ENCODE results near the gene DNAJB13. TPM values are rescaled to one million over a fixed set of nuclear protein-coding genes. Genes with fewer than 3 reads are reported as not detected.

The DNAJB13 gene
- total and polyA plus RNA-seq, 2 experiments from 2014 or later: 0.41 TPM; not detected in 1

DNA sequence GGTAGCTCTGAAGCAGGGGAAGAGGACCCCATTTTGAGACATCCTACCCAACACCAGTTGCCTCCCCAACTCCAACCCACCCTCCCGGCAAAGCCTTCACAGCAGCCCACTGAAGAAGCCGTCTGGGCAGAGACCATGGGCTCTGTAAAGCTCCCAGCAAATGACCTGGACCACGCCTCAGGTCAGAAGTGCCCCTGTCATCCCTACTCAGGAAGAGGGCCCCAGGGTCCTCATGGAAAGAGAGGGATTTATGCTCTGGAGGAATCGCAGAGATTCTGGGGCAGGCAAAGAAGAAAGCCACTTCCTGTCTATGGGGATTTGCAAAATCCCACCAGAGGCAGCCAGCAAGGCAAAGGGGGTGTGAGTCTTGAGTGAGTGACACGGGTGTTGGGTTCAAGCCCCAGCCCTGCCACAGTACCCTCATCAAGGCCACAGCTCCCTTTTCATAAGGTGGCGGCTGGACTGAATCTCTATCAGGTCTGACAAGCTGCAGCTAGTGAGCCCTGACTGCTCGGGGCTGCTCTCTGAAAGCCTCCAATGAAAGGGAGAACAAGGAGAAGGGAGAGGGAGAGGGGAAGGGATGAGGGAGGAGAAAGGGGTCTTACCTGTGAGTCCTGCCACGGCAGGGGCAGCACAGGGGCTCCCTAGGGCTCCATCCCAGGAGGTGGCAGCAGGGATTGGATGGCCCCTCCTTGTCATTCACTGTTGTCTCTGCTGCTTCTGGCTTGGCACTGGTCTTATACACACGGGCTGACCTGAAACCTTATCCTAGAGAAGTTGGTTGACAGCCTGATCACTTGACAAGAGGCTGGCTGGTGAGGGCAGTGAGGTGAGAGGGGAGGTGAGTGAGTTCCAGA, 57.8 kb downstream of the DNAJB13 start, which contains the start of gene UCP3:
UCP3 (minus strand) TSS at position 713 of the 857 bp plus-strand sequence. CDS start 2,043 bp downstream, outside the sequence.
- Histone ChIP-seq H3K27me3 (replicated peaks; ENCODE audit: insufficient read depth) (no peaks in the 10 kb centered on the region), H3K36me3 (ENCODE audit: low read depth) (no peaks in the 10 kb centered on the region), H3K4me2 (ENCODE audit: unreplicated experiment) (no peak within 1 kb of the TSS), H3K9ac (no peak within 1 kb of the TSS), H2AFZ (no peak within 1 kb of the TSS), H3K9me2 (ENCODE audit: insufficient read depth) (no peaks in the 10 kb centered on the region), H3K4me3 (no peak within 1 kb of the TSS), H3K27ac (no peak within 1 kb of the TSS), H3F3A (ENCODE audit: insufficient read depth) (no peaks in the 10 kb centered on the region), H3K79me2 (ENCODE audit: insufficient read depth) (no peaks in the 10 kb centered on the region), H3K9me3 (ENCODE audit: low read depth) (no peaks in the 10 kb centered on the region), H4K20me1 (ENCODE audit: insufficient read depth) (no peaks in the 10 kb centered on the region), H3K4me1 (ENCODE audit: insufficient read depth) (no peaks in the 10 kb centered on the region)
- DNase-seq: no peak
- in situ Hi-C loops (cut with MboI): no loop called here
- WGBS, 2 experiments (ENCODE audit: low coverage in 1 of 2, low lambda C conversion rate in 2 of 2, missing lambda C conversion rate in 2 of 2): 61 to 64% methylated on average over 9 of the region's 9 CpGs
- TF ChIP-seq EZH2 (IDR thresholded peaks at IDR 0.05; ENCODE audit: insufficient read depth, poor library complexity, severe bottlenecking) (no peak), EZH2phosphoT487 (IDR thresholded peaks at IDR 0.05; ENCODE audit: insufficient read depth, low read depth) (no peak)

DNA sequence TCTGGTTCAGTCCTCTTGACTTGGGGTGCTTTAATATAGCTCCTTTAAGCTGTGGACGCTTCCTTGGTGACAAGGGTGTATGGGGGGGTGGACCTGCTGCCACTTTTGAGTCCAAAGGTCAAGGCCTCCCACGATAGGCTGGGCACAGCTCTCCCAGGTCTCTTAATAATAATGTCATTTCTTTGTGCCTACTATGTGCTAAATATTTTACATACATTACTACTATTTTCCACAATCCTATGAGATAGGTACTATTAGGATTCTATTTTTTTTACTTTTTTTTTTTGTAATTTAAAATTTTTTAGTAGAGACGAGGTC, 58.4 kb downstream of the DNAJB13 start:
- no peak overlapping the region for H3K27ac ChIP-seq
- in situ Hi-C loops (cut with MboI): no loop called here
- no peaks in the 10 kb centered on the region for H3K79me2 ChIP-seq (ENCODE audit: insufficient read depth)
- H3F3A ChIP-seq (ENCODE audit: insufficient read depth): no peaks in the 10 kb centered on the region
- no peak for DNase-seq
- H3K4me2 ChIP-seq (ENCODE audit: unreplicated experiment): no peak overlapping the region
- H3K4me3 ChIP-seq: no peak overlapping the region
- no peaks in the 10 kb centered on the region for H3K9me2 ChIP-seq (ENCODE audit: insufficient read depth)
- 83 to 94% methylated on average over 3 of the region's 3 CpGs for WGBS, 2 experiments (ENCODE audit: low coverage in 1 of 2, low lambda C conversion rate in 2 of 2, missing lambda C conversion rate in 2 of 2)
- H3K27me3 ChIP-seq (replicated peaks; ENCODE audit: insufficient read depth): no peaks in the 10 kb centered on the region
- no peak overlapping the region for H3K9ac ChIP-seq
- no peaks in the 10 kb centered on the region for H3K9me3 ChIP-seq (ENCODE audit: low read depth)
- TF ChIP-seq EZH2phosphoT487 (IDR thresholded peaks at IDR 0.05; ENCODE audit: insufficient read depth, low read depth): no peak
- H3K36me3 ChIP-seq (ENCODE audit: low read depth): no peaks in the 10 kb centered on the region
- H4K20me1 ChIP-seq (ENCODE audit: insufficient read depth): no peaks in the 10 kb centered on the region
- H2AFZ ChIP-seq: no peak overlapping the region
- no peaks in the 10 kb centered on the region for H3K4me1 ChIP-seq (ENCODE audit: insufficient read depth)

- Histone ChIP-seq H3K9me2 (ENCODE audit: insufficient read depth) (no peaks in the 10 kb centered on the region), H3F3A (ENCODE audit: insufficient read depth) (no peaks in the 10 kb centered on the region), H3K9ac (no peak overlapping the region), H3K4me1 (ENCODE audit: insufficient read depth) (no peaks in the 10 kb centered on the region), H3K36me3 (ENCODE audit: low read depth) (no peaks in the 10 kb centered on the region), H2AFZ (no peak overlapping the region), H3K9me3 (ENCODE audit: low read depth) (no peaks in the 10 kb centered on the region), H4K20me1 (ENCODE audit: insufficient read depth) (no peaks in the 10 kb centered on the region), H3K79me2 (ENCODE audit: insufficient read depth) (no peaks in the 10 kb centered on the region), H3K27ac (no peak overlapping the region), H3K4me2 (ENCODE audit: unreplicated experiment) (no peak overlapping the region), H3K4me3 (no peak overlapping the region), H3K27me3 (replicated peaks; ENCODE audit: insufficient read depth) (no peaks in the 10 kb centered on the region)
- no peak for TF ChIP-seq EZH2 (IDR thresholded peaks at IDR 0.05; ENCODE audit: insufficient read depth, poor library complexity, severe bottlenecking)
- TF ChIP-seq EZH2phosphoT487 (IDR thresholded peaks at IDR 0.05; ENCODE audit: insufficient read depth, low read depth): no peak
- WGBS, 2 experiments (ENCODE audit: low coverage in 1 of 2, low lambda C conversion rate in 2 of 2, missing lambda C conversion rate in 2 of 2): 87 to 92% methylated on average over 5 of the region's 5 CpGs
- DNase-seq: no peak
- in situ Hi-C loops (cut with MboI): no loop called here
Measured at GRCh38 chr11:74009675-74010305, 59.0 kb downstream of the DNAJB13 start.

DNA sequence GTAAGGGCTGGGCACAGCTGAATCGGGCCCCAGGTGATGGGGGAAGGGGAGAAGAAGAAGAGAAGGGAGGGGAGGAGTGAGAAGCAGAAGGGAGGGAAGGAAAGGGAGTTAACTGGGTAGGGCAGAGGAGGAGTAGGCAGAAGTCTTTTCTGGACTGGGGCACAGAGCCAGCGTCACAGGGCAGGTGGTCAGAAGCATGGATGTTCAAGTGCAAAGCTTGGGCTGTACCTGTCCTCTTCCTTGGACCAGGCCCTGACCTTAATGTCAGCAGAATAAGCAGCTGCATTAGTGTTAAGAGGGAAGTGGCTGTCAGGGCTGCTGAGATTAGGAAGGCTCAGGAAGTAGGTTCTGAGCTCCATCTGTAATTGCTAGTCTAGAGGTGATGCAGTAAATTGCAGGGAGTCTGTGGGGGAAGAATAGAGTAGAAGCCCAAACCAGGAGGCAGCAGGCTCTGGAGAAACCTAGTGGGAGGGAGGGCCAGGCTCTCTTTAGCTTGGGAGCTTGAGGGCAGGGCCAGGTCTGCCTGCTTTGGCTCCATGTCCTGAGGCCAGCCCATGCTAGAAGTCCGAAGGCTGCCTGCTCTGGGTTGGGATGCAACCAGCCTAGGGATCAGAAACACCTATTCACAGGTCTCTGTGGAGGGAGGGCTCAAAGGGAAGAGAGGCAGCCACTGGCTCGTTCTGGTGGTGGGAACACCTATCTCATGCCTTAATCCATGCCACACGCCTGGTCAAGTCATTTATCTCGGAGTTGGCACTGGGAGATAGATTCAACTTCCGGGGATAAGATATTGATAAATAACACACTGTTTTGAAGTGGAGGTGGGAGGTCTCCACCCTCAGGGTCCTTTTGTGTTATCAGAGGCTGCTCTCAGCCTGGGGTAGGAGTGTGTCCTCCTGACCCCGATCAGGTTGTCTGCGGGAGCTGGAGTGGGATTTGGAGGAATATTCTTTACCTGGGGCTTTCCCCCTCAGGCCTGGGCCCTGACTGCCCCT, 59.8 kb downstream of the DNAJB13 start:
- Histone ChIP-seq H4K20me1 (ENCODE audit: insufficient read depth) (no peaks in the 10 kb centered on the region), H3F3A (ENCODE audit: insufficient read depth) (no peaks in the 10 kb centered on the region), H3K9me3 (ENCODE audit: low read depth) (no peaks in the 10 kb centered on the region), H3K9ac (no peak overlapping the region), H3K4me2 (ENCODE audit: unreplicated experiment) (no peak overlapping the region), H3K4me1 (ENCODE audit: insufficient read depth) (no peaks in the 10 kb centered on the region), H3K27me3 (replicated peaks; ENCODE audit: insufficient read depth) (no peaks in the 10 kb centered on the region), H3K36me3 (ENCODE audit: low read depth) (no peaks in the 10 kb centered on the region), H3K27ac (no peak overlapping the region), H3K79me2 (ENCODE audit: insufficient read depth) (no peaks in the 10 kb centered on the region), H2AFZ (no peak overlapping the region), H3K4me3 (no peak overlapping the region), H3K9me2 (ENCODE audit: insufficient read depth) (no peaks in the 10 kb centered on the region)
- WGBS, 2 experiments (ENCODE audit: low coverage in 1 of 2, low lambda C conversion rate in 2 of 2, missing lambda C conversion rate in 2 of 2): 89 to 92% methylated on average over 9 of the region's 9 CpGs
- DNase-seq: no peak
- in situ Hi-C loops (cut with MboI): no loop called here
- no peak for TF ChIP-seq EZH2phosphoT487 (IDR thresholded peaks at IDR 0.05; ENCODE audit: insufficient read depth, low read depth)
- no peak for TF ChIP-seq EZH2 (IDR thresholded peaks at IDR 0.05; ENCODE audit: insufficient read depth, poor library complexity, severe bottlenecking)

All from GM23248 (cell line).